Stimulated activated CD8-positive, alpha-beta memory T cell treated with anti-CD3 and anti-CD28 coated beads, Interleukin-15, amount 100 ng/mL, for 24 hours (primary cell): ENCODE results near the gene DVL1.

Experiments
- DNase-seq: peaks from one replicate; pipeline ENCODE4 v3.0.0-alpha.2; 2020; ENCODE audit warnings: low read depth

Gene DVL1

DNA sequence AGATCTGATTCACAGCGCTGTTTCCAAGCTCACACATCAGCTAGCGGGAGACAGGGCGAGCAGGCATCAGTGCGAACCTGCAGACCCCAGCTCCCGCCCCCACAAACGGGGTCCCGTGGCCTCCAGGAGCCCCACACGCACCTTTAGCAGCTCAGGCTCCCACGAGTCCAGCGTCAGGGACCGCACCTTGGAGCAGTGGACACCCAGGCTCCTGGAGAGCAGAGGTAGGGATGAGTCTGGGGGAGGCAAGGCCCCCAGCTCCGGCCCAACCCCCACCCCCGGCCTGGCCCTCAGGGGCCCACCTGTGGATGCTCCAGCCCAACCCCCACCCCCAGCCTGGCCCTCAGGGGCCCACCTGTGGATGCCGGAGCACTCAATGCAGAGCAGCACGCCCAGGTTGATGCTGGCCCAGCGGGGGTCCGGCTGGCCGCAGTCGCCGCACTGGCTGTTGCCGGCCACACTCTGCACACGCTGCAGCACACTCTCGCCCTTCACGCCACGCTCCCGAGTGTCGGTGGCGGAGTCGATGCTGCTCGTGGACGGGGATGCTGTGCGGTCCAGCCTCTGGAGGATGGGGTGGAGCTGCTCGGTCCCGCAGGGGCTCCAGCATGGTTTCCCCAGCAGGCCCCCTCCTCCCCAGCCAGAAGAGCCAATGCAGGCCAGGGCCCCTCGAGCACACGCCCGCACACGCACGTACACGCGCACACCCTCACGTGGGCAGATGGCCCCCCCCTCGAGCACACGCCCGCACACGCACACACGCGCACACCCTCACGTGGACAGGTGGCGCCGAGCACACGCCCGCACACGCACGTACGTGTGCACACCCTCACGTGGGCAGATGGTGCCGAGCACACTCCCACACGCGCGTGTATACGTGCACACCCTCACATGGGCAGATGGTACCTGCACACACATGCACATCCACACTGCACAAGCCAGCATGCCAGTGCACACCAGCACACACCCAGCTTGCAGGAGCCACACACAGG, 52.9 kb downstream of the DVL1 start:
- no peak for DNase-seq

- DNase-seq, result no peak
Observed at GRCh38 chr1:1295154-1295923, 53.9 kb downstream of the DVL1 start.

GRCh38 chr1:1294250-1294890, 54.8 kb downstream of the DVL1 start:
- no peak for DNase-seq

GRCh38 chr1:1293263-1294249, 55.7 kb downstream of the DVL1 start:
- DNase-seq, result no peak

DNA sequence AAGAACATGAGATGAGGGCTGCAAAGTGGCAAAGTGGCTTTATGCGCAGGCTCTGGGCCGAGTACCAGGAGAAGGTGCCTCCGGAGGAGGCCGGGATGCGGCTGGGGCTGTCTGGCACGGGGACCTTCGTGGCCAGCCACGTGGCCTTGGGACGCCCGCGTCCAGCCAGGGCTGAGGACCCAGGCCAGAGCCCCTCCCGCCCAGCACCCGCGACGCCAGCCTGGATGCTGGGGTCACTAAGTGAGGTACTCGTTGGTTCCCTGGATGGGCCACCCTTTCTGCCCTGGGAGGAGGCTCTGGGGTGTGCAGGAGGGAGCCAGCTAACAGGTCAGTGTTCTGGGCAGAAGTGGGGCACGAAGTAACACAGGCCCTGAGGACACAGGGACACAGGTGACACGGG, 56.4 kb downstream of the DVL1 start:
- no peak for DNase-seq

GRCh38 chr1:1292442-1292779, 56.8 kb downstream of the DVL1 start:
- no peak for DNase-seq

DNA sequence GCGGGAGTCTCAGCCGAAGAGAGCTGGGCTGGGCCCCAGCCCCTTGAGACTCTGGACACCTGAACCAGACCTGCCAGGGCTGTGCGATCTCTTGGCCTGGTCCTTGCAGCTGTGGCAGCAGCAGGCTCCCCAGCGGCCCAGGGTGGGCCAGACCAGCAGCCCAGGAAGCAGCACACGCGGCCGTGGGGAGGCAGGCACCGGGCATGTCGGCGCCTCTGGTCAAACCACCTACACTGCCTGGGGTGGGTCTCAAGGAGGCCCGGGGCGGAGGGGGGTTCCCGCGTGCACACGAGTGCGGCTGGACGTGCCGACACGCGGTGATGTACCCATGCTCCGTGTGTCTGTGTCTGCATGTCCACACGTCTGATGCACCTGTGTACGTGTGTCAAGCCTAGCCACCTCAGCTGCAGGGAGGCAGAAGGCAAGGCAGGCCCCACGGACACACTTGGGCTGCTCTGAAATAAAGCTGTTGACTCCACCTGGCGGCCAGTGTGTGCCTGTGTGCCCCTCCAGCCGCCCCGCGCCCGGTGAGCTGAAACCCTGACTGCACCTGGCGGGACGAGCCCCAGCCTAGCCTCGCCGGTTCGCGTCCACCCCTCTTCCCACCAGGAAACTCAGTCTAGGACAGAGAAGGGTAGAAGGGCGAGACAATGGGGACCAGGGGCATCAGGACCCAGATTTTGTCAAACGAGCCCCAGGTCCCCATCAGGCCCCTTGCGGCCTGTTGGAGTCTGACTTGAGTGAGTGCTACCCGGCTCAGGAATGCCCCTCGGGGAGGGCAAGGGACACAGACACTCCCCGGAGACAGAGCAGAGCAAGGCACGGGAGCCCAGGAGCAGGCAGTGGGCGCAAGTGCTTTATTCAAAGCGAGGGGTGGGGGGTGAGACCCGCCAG, 57.4 kb downstream of the DVL1 start:
- no peak for DNase-seq

GRCh38 chr1:1291023-1291528, 58.1 kb downstream of the DVL1 start:
- no peak for DNase-seq

GRCh38 chr1:1290238-1290731, 58.9 kb downstream of the DVL1 start:
- DNase-seq, result no peak

- DNase-seq, result no peak
Observed at GRCh38 chr1:1287288-1288110, 61.7 kb downstream of the DVL1 start.

DNA sequence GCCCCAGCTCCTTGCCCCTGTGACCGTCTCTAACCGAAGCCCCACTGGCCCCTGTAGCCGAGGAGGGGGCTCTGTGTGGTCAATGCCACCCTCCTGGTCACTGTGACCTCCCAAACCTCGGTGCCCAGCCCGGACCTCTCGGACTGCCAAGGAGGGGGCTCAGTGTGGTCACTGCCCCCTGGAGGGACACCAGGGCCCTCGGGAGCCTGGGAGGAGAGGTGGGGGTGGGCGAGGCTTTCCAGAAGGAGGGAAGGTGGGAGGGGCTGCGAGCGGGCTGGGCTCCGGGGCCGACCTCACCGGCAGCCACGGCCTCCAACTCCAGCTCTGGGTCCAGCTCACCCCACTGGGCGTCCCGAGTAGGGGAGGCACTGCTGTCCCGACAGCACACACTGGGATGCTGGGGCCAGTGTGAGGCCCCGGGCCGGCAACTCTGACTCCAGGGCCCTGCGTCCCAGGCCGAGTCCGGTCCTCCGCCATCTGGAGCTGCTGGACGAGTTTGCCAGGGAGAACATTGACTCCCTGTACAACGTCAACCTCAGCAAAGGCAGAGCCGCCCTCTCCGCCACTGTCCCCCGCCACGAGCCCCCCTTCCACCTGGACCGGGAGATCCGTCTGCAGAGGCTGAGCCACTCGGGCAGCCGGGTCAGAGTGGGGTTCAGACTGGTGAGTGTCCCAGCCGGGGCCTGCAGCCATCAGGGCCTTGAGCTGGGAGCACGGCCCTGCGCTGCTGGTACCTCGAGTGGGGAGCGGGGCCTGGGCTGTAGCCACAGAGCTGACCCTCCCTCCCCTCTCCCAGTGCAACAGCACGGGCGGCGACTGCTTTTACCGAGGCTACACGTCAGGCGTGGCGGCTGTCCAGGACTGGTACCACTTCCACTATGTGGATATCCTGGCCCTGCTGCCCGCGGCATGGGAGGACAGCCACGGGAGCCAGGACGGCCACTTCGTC, 62.6 kb downstream of the DVL1 start:
- no peak for DNase-seq

- no peak for DNase-seq
Observed at GRCh38 chr1:1285611-1286311, 63.5 kb downstream of the DVL1 start.
